Measurements from ENCODE around the gene RNF220. TPM values are rescaled to one million over a fixed set of nuclear protein-coding genes. Genes with fewer than 3 reads are reported as not detected.

Gene RNF220
- total and polyA plus RNA-seq, 2 of the 13 experiments (the other 11 are each of a cell fraction or from before 2014, with no cell fraction given) = 48.2 to 72.1 TPM

GRCh38 chr1:44674113-44675000, 269.3 kb downstream of the RNF220 start, which contains the start of the genes ARMH1 and TMEM53 (continued):
- TF ChIP-seq ZNF646 (CRISPR knock-in tag; IDR thresholded peaks at IDR 0.05) (no peak), FOXC1 (CRISPR knock-in tag; IDR thresholded peaks at IDR 0.05; ENCODE audit: borderline replicate concordance) (peak; percentile 78; the same call in 1 of the 2 replicates), ZNF343 (CRISPR knock-in tag; IDR thresholded peaks at IDR 0.05) (no peak), SOX6 (IDR thresholded peaks at IDR 0.05) (no peak), SOX6 (CRISPR knock-in tag; IDR thresholded peaks at IDR 0.05) (peak; percentile 45), ZNF431 (CRISPR knock-in tag; IDR thresholded peaks at IDR 0.05; ENCODE audit: borderline replicate concordance, low read depth) (0 out of 2 replicates have a peak, but pooled peaks have one; percentile 36), SAP130 (CRISPR knock-in tag; IDR thresholded peaks at IDR 0.05; ENCODE audit: low read depth) (peak; percentile 72), RBM39 (IDR thresholded peaks at IDR 0.05; ENCODE audit: low read depth, low read length, poor library complexity, severe bottlenecking) (peak; percentile 60), ZNF12 (CRISPR knock-in tag; IDR thresholded peaks at IDR 0.05) (no peak), ZXDC (CRISPR knock-in tag; IDR thresholded peaks at IDR 0.05) (no peak)
- TF ChIP-seq, protein P1, sequence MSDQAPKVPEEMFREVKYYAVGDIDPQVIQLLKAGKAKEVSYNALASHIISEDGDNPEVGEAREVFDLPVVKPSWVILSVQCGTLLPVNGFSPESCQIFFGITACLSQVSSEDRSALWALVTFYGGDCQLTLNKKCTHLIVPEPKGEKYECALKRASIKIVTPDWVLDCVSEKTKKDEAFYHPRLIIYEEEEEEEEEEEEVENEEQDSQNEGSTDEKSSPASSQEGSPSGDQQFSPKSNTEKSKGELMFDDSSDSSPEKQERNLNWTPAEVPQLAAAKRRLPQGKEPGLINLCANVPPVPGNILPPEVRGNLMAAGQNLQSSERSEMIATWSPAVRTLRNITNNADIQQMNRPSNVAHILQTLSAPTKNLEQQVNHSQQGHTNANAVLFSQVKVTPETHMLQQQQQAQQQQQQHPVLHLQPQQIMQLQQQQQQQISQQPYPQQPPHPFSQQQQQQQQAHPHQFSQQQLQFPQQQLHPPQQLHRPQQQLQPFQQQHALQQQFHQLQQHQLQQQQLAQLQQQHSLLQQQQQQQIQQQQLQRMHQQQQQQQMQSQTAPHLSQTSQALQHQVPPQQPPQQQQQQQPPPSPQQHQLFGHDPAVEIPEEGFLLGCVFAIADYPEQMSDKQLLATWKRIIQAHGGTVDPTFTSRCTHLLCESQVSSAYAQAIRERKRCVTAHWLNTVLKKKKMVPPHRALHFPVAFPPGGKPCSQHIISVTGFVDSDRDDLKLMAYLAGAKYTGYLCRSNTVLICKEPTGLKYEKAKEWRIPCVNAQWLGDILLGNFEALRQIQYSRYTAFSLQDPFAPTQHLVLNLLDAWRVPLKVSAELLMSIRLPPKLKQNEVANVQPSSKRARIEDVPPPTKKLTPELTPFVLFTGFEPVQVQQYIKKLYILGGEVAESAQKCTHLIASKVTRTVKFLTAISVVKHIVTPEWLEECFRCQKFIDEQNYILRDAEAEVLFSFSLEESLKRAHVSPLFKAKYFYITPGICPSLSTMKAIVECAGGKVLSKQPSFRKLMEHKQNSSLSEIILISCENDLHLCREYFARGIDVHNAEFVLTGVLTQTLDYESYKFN (CRISPR knock-in tag; conservative IDR thresholded peaks at IDR 0.05) = peak; percentile 78
- TF ChIP-seq, protein P2, sequence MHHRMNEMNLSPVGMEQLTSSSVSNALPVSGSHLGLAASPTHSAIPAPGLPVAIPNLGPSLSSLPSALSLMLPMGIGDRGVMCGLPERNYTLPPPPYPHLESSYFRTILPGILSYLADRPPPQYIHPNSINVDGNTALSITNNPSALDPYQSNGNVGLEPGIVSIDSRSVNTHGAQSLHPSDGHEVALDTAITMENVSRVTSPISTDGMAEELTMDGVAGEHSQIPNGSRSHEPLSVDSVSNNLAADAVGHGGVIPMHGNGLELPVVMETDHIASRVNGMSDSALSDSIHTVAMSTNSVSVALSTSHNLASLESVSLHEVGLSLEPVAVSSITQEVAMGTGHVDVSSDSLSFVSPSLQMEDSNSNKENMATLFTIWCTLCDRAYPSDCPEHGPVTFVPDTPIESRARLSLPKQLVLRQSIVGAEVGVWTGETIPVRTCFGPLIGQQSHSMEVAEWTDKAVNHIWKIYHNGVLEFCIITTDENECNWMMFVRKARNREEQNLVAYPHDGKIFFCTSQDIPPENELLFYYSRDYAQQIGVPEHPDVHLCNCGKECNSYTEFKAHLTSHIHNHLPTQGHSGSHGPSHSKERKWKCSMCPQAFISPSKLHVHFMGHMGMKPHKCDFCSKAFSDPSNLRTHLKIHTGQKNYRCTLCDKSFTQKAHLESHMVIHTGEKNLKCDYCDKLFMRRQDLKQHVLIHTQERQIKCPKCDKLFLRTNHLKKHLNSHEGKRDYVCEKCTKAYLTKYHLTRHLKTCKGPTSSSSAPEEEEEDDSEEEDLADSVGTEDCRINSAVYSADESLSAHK (CRISPR knock-in tag; IDR thresholded peaks at IDR 0.05; ENCODE audit: borderline replicate concordance) = no peak
